DOHH2 (cell line): Measurements from ENCODE around the gene TMEM114.

ENCODE experiments used
- H3F3A ChIP-seq: fragments of 200-600 bp; sonication (generic), shearing (Covaris generic); 2 replicates; pipeline ENCODE4 v1.6.0; 2016; ENCODE audit warnings: antibody characterized with exemption, mild to moderate bottlenecking; ENCODE audit not compliant: control insufficient read depth, insufficient read depth
- H3K27ac ChIP-seq: fragments of 200-600 bp; sonication (generic); 2 replicates; pipeline ENCODE4 v1.5.1; 2014; ENCODE audit warnings: low read depth, mild to moderate bottlenecking, low read length, moderate library complexity
- H3K27me3 ChIP-seq: fragments of 200-600 bp; sonication (generic); 2 replicates; pipeline ENCODE4 v1.6.1; 2014; ENCODE audit warnings: mild to moderate bottlenecking, low read length, mixed read lengths; ENCODE audit not compliant: control insufficient read depth
- H3K36me3 ChIP-seq: fragments of 200-600 bp; sonication (generic); 2 replicates; pipeline ENCODE4 v1.6.1; 2014; ENCODE audit warnings: mild to moderate bottlenecking, low read length, moderate library complexity, mixed read lengths; ENCODE audit not compliant: control insufficient read depth
- H3K4me1 ChIP-seq: fragments of 200-600 bp; sonication (generic); 2 replicates; pipeline ENCODE4 v1.6.1; 2014; ENCODE audit warnings: mild to moderate bottlenecking, low read length, mixed read lengths; ENCODE audit not compliant: control insufficient read depth
- H3K4me2 ChIP-seq: fragments of 200-600 bp; sonication (generic); 2 replicates; pipeline ENCODE4 v1.6.0; 2014; ENCODE audit warnings: mild to moderate bottlenecking, low read length, moderate library complexity
- H3K4me3 ChIP-seq: fragments of 200-600 bp; sonication (generic); 2 replicates; pipeline ENCODE4 v1.5.1; 2014; ENCODE audit warnings: mild to moderate bottlenecking, low read length, mixed read lengths
- H3K79me2 ChIP-seq: fragments of 200-600 bp; sonication (generic); 2 replicates; pipeline ENCODE4 v1.6.1; 2014; ENCODE audit warnings: mild to moderate bottlenecking, low read length, mixed read lengths; ENCODE audit not compliant: control insufficient read depth
- H3K9me2 ChIP-seq: fragments of 200-600 bp; sonication (generic); replicated peaks from 2 replicates; pipeline ENCODE4 v1.6.1; 2014; ENCODE audit warnings: mild to moderate bottlenecking, low read length, mixed read lengths; ENCODE audit not compliant: control insufficient read depth
- H3K9me3 ChIP-seq: fragments of 200-600 bp; sonication (generic); 2 replicates; pipeline ENCODE4 v1.6.1; 2014; ENCODE audit warnings: antibody characterized with exemption, low read length, mixed read lengths; ENCODE audit not compliant: control insufficient read depth, insufficient read depth
- H4K20me1 ChIP-seq: fragments of 200-600 bp; sonication (generic); 2 replicates; pipeline ENCODE4 v1.6.0; 2014; ENCODE audit warnings: low read depth, mild to moderate bottlenecking, antibody characterized with exemption, low read length, moderate library complexity; ENCODE audit not compliant: control insufficient read depth, insufficient read depth
- CTCF ChIP-seq: fragments of 200-600 bp; sonication (generic); IDR thresholded peaks from one replicate; pipeline ENCODE4 v1.5.1; 2014; ENCODE audit warnings: antibody characterized with exemption, mild to moderate bottlenecking, low read depth, low read length; ENCODE audit not compliant: poor library complexity, severe bottlenecking
- EZH2phosphoT487 ChIP-seq: fragments of 200-600 bp; sonication (generic); IDR thresholded peaks from 2 replicates; pipeline ENCODE4 v1.6.1; 2017; ENCODE audit warnings: borderline replicate concordance, mild to moderate bottlenecking, antibody characterized with exemption, low read length, moderate library complexity, mixed read lengths

Gene TMEM114

GRCh38 chr16:8589057-8589899 is 1.0 kb downstream of the TMEM114 start:
- Histone ChIP-seq H3K4me1 (no peaks in the 10 kb centered on the region), H3K36me3 (no peaks in the 10 kb centered on the region), H3K27me3 (no peaks in the 10 kb centered on the region), H3K9me3 (no peaks in the 10 kb centered on the region), H3K4me3 (no peak overlapping the region), H3K4me2 (no peak overlapping the region), H3K79me2 (no peaks in the 10 kb centered on the region), H3K9me2 (no peaks in the 10 kb centered on the region), H3K27ac (no peak overlapping the region), H4K20me1 (no peaks in the 10 kb centered on the region), H3F3A (no peaks in the 10 kb centered on the region)
- TF ChIP-seq CTCF (no peak), EZH2phosphoT487 (no peak)

- H3K4me2 ChIP-seq = no peak overlapping the region
- H3K27me3 ChIP-seq = no peaks in the 10 kb centered on the region
- no peaks in the 10 kb centered on the region for H3K9me2 ChIP-seq
- H3K79me2 ChIP-seq = no peaks in the 10 kb centered on the region
- H3K36me3 ChIP-seq = no peaks in the 10 kb centered on the region
- no peaks in the 10 kb centered on the region for H3F3A ChIP-seq
- TF ChIP-seq CTCF (no peak), EZH2phosphoT487 (no peak)
- no peak overlapping the region for H3K4me3 ChIP-seq
- no peaks in the 10 kb centered on the region for H4K20me1 ChIP-seq
- no peak overlapping the region for H3K27ac ChIP-seq
- no peaks in the 10 kb centered on the region for H3K9me3 ChIP-seq
- H3K4me1 ChIP-seq = no peaks in the 10 kb centered on the region
These were observed 1.6 kb downstream of the TMEM114 start for GRCh38 chr16:8588682-8589056.

- H3K9me3 ChIP-seq = no peaks in the 10 kb centered on the region
- no peak for TF ChIP-seq EZH2phosphoT487
- no peaks in the 10 kb centered on the region for H3K36me3 ChIP-seq
These were observed 3.2 kb downstream of the TMEM114 start for GRCh38 chr16:8587065-8587464.

GRCh38 chr16:8585857-8586256 is 4.5 kb downstream of the TMEM114 start:
- TF ChIP-seq CTCF = no peak
- TF ChIP-seq EZH2phosphoT487 = no peak
- Histone ChIP-seq H3K27ac (no peak overlapping the region), H3K9me3 (no peaks in the 10 kb centered on the region), H3K4me1 (no peaks in the 10 kb centered on the region), H4K20me1 (no peaks in the 10 kb centered on the region), H3K36me3 (no peaks in the 10 kb centered on the region), H3K9me2 (no peaks in the 10 kb centered on the region), H3K4me3 (no peak overlapping the region), H3K4me2 (no peak overlapping the region), H3F3A (no peaks in the 10 kb centered on the region), H3K79me2 (no peaks in the 10 kb centered on the region), H3K27me3 (0 out of 2 replicates have a peak, but pooled peaks cover 7% of the 10 kb centered on the region)

More at GRCh38 chr16:8587065-8587464, 3.2 kb downstream of the TMEM114 start:
- Histone ChIP-seq H3K4me2 (no peak overlapping the region), H3K27me3 (0 out of 2 replicates have a peak, but pooled peaks cover 5% of the 10 kb centered on the region), H3K9me2 (no peaks in the 10 kb centered on the region), H4K20me1 (no peaks in the 10 kb centered on the region), H3K4me1 (no peaks in the 10 kb centered on the region), H3K79me2 (no peaks in the 10 kb centered on the region), H3F3A (no peaks in the 10 kb centered on the region), H3K27ac (no peak overlapping the region), H3K4me3 (no peak overlapping the region)
